K562 (cell line): ENCODE data around the gene DAP. TPM values are rescaled to one million over a fixed set of nuclear protein-coding genes. Genes with fewer than 3 reads are reported as not detected.

ENCODE experiments used
- ATAC-seq: fragments of 200-7000 bp; cut with Tn5 transposase; 3 replicates; pipeline ENCODE4 v1.9.1; 2020; ENCODE audit warnings: moderate library complexity
- BruUV-seq: library from RNA; stranded (reverse); fragments of 400-500 nt; replicated peaks from 2 replicates; lab custom pipeline; 2021; lab: Mats Ljungman, UMichigan
- CTCF ChIA-PET: fragments of 300-600 bp; formaldehyde crosslinking; extraction: SDS; loops from one replicate; lab custom pipeline; 2021; ENCODE audit warnings: low intra/inter-chr PET ratio; lab: Yijun Ruan, JAX
- POLR2A ChIA-PET: fragments of 300-600, 350-650 bp; sonication (Branson Sonifier 250); formaldehyde crosslinking; extraction: SDS; loops from one replicate; lab custom pipeline; 2021; ENCODE audit warnings: antibody characterized with exemption, inconsistent platforms; lab: Yijun Ruan, JAX
- DNase-seq, 4 experiments: peaks; one replicate each; pipeline versions ENCODE4 v3.0.0 to v3.0.0-alpha.2; 2011 to 2018; ENCODE audit warnings: low spot score in 3 of 4, mixed read lengths in 3 of 4; ENCODE audit errors: extremely low read depth in 1 of 4
- FAIRE-seq: peaks from 2 replicates; lab custom pipeline; 2011; peaks lifted over from hg19 to GRCh38; lab: Jason Lieb, UNC
- H2AFZ ChIP-seq: 2 replicates; pipeline ENCODE4 v1.6.0; 2011; ENCODE audit warnings: low read depth, low read length, control low read depth, inconsistent platforms
- H3K27ac ChIP-seq: fragments of 200-600 bp; 3 replicates; pipeline ENCODE4 v1.8.0; 2011; ENCODE audit warnings: low read depth, mild to moderate bottlenecking, control low read depth, inconsistent platforms, low read length, moderate library complexity, mixed read lengths; ENCODE audit errors: extremely low read depth
- H3K27me3 ChIP-seq, 2 experiments: fragments of 300-600 bp in 1 of 2; 2 replicates in 1 of 2; 3 replicates in 1 of 2; pipeline versions ENCODE4 v1.6.0 to v1.8.0; 2011; ENCODE audit warnings: inconsistent platforms in 2 of 2, low read length in 2 of 2, mild to moderate bottlenecking in 1 of 2, mixed read lengths in 1 of 2, moderate library complexity in 1 of 2; ENCODE audit not compliant: control insufficient read depth in 2 of 2, insufficient read depth in 2 of 2
- H3K36me3 ChIP-seq: fragments of 300-600 bp; 3 replicates; pipeline ENCODE4 v1.8.0; 2011; ENCODE audit warnings: mild to moderate bottlenecking, low read length, inconsistent platforms; ENCODE audit not compliant: control insufficient read depth, insufficient read depth
- H3K4me1 ChIP-seq, 2 experiments: fragments of 200-600 bp in 1 of 2; replicated peaks in 1 of 2; 2 replicates in 1 of 2; 3 replicates in 1 of 2; pipeline versions ENCODE4 v1.5.1 to v1.8.0; 2011; ENCODE audit warnings: inconsistent platforms in 2 of 2, low read length in 2 of 2, mild to moderate bottlenecking in 1 of 2, mixed read lengths in 1 of 2, moderate library complexity in 1 of 2; ENCODE audit not compliant: control insufficient read depth in 2 of 2, insufficient read depth in 2 of 2
- H3K4me2 ChIP-seq: 2 replicates; pipeline ENCODE4 v1.6.1; 2011; ENCODE audit warnings: low read length, control low read depth, inconsistent platforms, mixed read lengths; ENCODE audit not compliant: insufficient read depth
- H3K4me3 ChIP-seq: fragments of 200-600 bp; sonication (generic), shearing (Covaris generic); 2 replicates; pipeline ENCODE4 v1.5.1; 2016; ENCODE audit warnings: control low read depth, inconsistent platforms
- H3K79me2 ChIP-seq: fragments of 200-600 bp; 3 replicates; pipeline ENCODE4 v1.8.0; 2011; ENCODE audit warnings: low read length, inconsistent platforms; ENCODE audit not compliant: control insufficient read depth, insufficient read depth
- H3K9ac ChIP-seq, 2 experiments: 2 replicates each; pipeline versions ENCODE4 v1.6.0 to v1.6.1; 2011; ENCODE audit warnings: low read depth in 2 of 2, low read length in 2 of 2, control low read depth in 1 of 2, inconsistent platforms in 1 of 2, mild to moderate bottlenecking in 1 of 2, mixed read lengths in 1 of 2; ENCODE audit not compliant: insufficient read depth in 1 of 2
- H3K9me1 ChIP-seq: one replicate; pipeline ENCODE4 v1.6.0; 2011; ENCODE audit warnings: inconsistent platforms, mild to moderate bottlenecking, low read length, moderate library complexity; ENCODE audit not compliant: control insufficient read depth, insufficient read depth
- H3K9me3 ChIP-seq: replicated peaks from 2 replicates; pipeline ENCODE4 v1.5.1; 2011; ENCODE audit warnings: low read depth, low read length, inconsistent platforms; ENCODE audit not compliant: control insufficient read depth, insufficient read depth
- H4K20me1 ChIP-seq: replicated peaks from 2 replicates; pipeline ENCODE4 v1.6.1; 2011; ENCODE audit warnings: low read length, inconsistent platforms, mixed read lengths; ENCODE audit not compliant: control insufficient read depth, insufficient read depth
- EP400 ChIP-seq: fragments of 450-650 bp; IDR thresholded peaks from 2 replicates; pipeline ENCODE4 v1.6.1; 2017; ENCODE audit warnings: antibody characterized with exemption, mild to moderate bottlenecking, moderate library complexity
- ERF ChIP-seq: fragments of 450-650 bp; formaldehyde crosslinking; IDR thresholded peaks from 2 replicates; pipeline ENCODE4 v1.4.0; 2020; ENCODE audit warnings: mild to moderate bottlenecking, mixed read lengths
- FOXA3 ChIP-seq, 2 experiments: fragments of 450-650 bp in 1 of 2; sonication (generic) in 1 of 2; formaldehyde crosslinking; IDR thresholded peaks in 1 of 2; conservative IDR thresholded peaks in 1 of 2; 2 replicates each; pipeline versions ENCODE4 v1.4.0 to v1.8.0; 2020 to 2022; ENCODE audit warnings: mild to moderate bottlenecking in 2 of 2, missing genetic modification reagents in 1 of 2
- MITF ChIP-seq: IDR thresholded peaks from 2 replicates; pipeline ENCODE4 v1.6.1; 2014; ENCODE audit warnings: antibody characterized with exemption
- MYNN ChIP-seq, 2 experiments: sonication (generic); formaldehyde crosslinking in 1 of 2; IDR thresholded peaks; 2 replicates each; pipeline versions ENCODE4 v1.5.0 to v1.6.1; 2016 to 2020; ENCODE audit warnings: antibody characterized with exemption in 1 of 2, missing genetic modification reagents in 1 of 2
- NFIX ChIP-seq: fragments of 250-450 bp; sonication (Bioruptor Pico); IDR thresholded peaks from 2 replicates; pipeline ENCODE4 v1.4.0; 2020; ENCODE audit warnings: low read depth, mild to moderate bottlenecking, moderate library complexity
- NR2C2 ChIP-seq, 2 experiments: fragments of 200-800 bp in 1 of 2; sonication (Bioruptor generic) in 1 of 2; sonication (generic) in 1 of 2; formaldehyde crosslinking in 1 of 2; IDR thresholded peaks; 2 replicates each; pipeline versions ENCODE4 v1.6.1 to v1.8.0; 2016 to 2022; ENCODE audit warnings: mild to moderate bottlenecking in 1 of 2, missing compliant biosample characterization in 1 of 2, missing genetic modification characterization in 1 of 2, missing genetic modification reagents in 1 of 2
- RBFOX2 ChIP-seq: fragments of 200-400 bp; formaldehyde crosslinking; IDR thresholded peaks from 2 replicates; pipeline ENCODE4 v1.6.1; 2017; ENCODE audit warnings: low read depth, mild to moderate bottlenecking, low read length, moderate library complexity
- SIN3A ChIP-seq, 2 experiments: fragments of 150-350 bp in 1 of 2; IDR thresholded peaks; 2 replicates each; pipeline ENCODE4 v1.6.1; 2011 to 2016; ENCODE audit warnings: borderline replicate concordance in 2 of 2, low read depth in 2 of 2, low read length in 2 of 2, mild to moderate bottlenecking in 2 of 2, moderate library complexity in 2 of 2; ENCODE audit not compliant: control insufficient read depth in 1 of 2
- SMAD4 ChIP-seq: fragments of 250-450 bp; sonication (Bioruptor Pico); conservative IDR thresholded peaks from 2 replicates; pipeline ENCODE4 v1.8.0; 2021; ENCODE audit warnings: inconsistent platforms, mild to moderate bottlenecking, moderate library complexity
- SP1 ChIP-seq: sonication (generic); formaldehyde crosslinking; IDR thresholded peaks from 2 replicates; pipeline ENCODE4 v1.8.1; 2022; ENCODE audit warnings: mild to moderate bottlenecking, missing genetic modification reagents
- TAL1 ChIP-seq: fragments of 450-650 bp; IDR thresholded peaks from 2 replicates; pipeline ENCODE4 v1.6.1; 2016; ENCODE audit warnings: mild to moderate bottlenecking
- TCF7 ChIP-seq: sonication (generic); IDR thresholded peaks from 2 replicates; pipeline ENCODE4 v1.6.1; 2016; ENCODE audit warnings: antibody characterized with exemption, borderline replicate concordance
- ZBTB11 ChIP-seq, 3 experiments: fragments of 200-800 bp in 1 of 3; fragments of 250-450 bp in 1 of 3; fragments of 450-650 bp in 1 of 3; sonication (Bioruptor Pico) in 1 of 3; sonication (Bioruptor generic) in 1 of 3; formaldehyde crosslinking in 1 of 3; IDR thresholded peaks; 2 replicates each; pipeline versions ENCODE4 v1.6.1 to v1.8.0; 2016 to 2022; ENCODE audit warnings: mild to moderate bottlenecking in 2 of 3, missing genetic modification characterization in 2 of 3, missing compliant biosample characterization in 1 of 3, moderate library complexity in 1 of 3
- WGBS: fragments of 100-300 bp; shearing (Covaris generic); methylation state at CpG from one replicate; pipeline ENCODE4 v1.1.6; 2016; ENCODE audit warnings: low coverage, mixed read lengths; ENCODE audit not compliant: insufficient coverage; ENCODE audit errors: missing lambda C conversion rate; 5-methylcytosine and 5-hydroxymethylcytosine counted together
- in situ Hi-C: fragments of 300-500 bp; cut with MboI; formaldehyde crosslinking; loops from 4 replicates; pipeline ENCODE4 v1.15.0; 2018; ENCODE audit warnings: inconsistent platforms, mixed read lengths
- intact Hi-C: fragments of 100-400 bp; cut with micrococcal nuclease; formaldehyde crosslinking; loops from 2 replicates; pipeline ENCODE4 v1.14.2; 2022
- polyA plus RNA-seq, 8 experiments: library from polyadenylated mRNA; depleted of rRNA in 4 of 8; stranded (reverse) in 5 of 8; unstranded in 3 of 8; fragments of >200 nt; fragmentation: Nextera tagmentation in 2 of 8; fragmentation: Illumina TruSeq in 1 of 8; extraction: Ambion mirVana in 2 of 8; extraction: Trizol in 1 of 8; gene quantifications; 2 replicates each; pipeline versions ENCODE4 v1.2.1 to v1.2.3, GENCODE V29; 2011 to 2014; ENCODE audit warnings: inconsistent platforms in 1 of 8, missing spikeins in 1 of 8
- total RNA-seq, 7 experiments: library from RNA; depleted of rRNA in 6 of 7; stranded (reverse); fragments of >200 nt in 6 of 7; fragmentation: Illumina TruSeq in 2 of 7; extraction: Trizol in 2 of 7; gene quantifications; 2 replicates each; pipeline versions ENCODE4 v1.2.1 to v1.2.3, GENCODE V29; 2011 to 2021; ENCODE audit warnings: low replicate concordance in 1 of 7

DAP gene
- total and polyA plus RNA-seq, 9 of the 15 experiments (the other 6 are each of a cell fraction or from before 2014, with no cell fraction given) = 14.1 to 151 (median 34.5) TPM

GRCh38 chr5:10642367-10642766 is 118.7 kb downstream of the DAP start:
- Histone ChIP-seq H3K27ac (no peak overlapping the region), H2AFZ (no peak overlapping the region), H3K36me3 (no peaks in the 10 kb centered on the region), H3K4me3 (no peak overlapping the region), H3K4me1 (no peaks in the 10 kb centered on the region), H3K9ac (no peak overlapping the region), H3K9me3 (peaks cover 7% of the 10 kb centered on the region), H3K4me2 (no peak overlapping the region), H4K20me1 (no peaks in the 10 kb centered on the region), H3K79me2 (no peaks in the 10 kb centered on the region), H3K27me3 (peaks cover 26 to 48% of the 10 kb centered on the region in 2 experiments), H3K9me1 (no peaks in the 10 kb centered on the region)
- no TSS peak for BruUV-seq
- DNase-seq = no peak
- ChIA-PET CTCF (no interaction called here), POLR2A (no interaction called here)
- no peak for ATAC-seq
- intact Hi-C loops = no loop called here
- WGBS = 2% methylated on average over 7 of the region's 7 CpGs
- no peak for FAIRE-seq
- in situ Hi-C loops = no loop called here
- TF ChIP-seq SIN3A (IDR thresholded peaks at IDR 0.05; ENCODE audit: borderline replicate concordance in 2 of 2, control insufficient read depth in 1 of 2, low read depth in 2 of 2, low read length in 2 of 2) (no peak), RBFOX2 (no peak), ERF (no peak), NFIX (CRISPR knock-in tag) (no peak), EP400 (no peak), MITF (no peak), TCF7 (no peak), FOXA3 (CRISPR knock-in tag; conservative IDR thresholded peaks at IDR 0.05 in 1 of 2, IDR thresholded peaks at IDR 0.05 in 1 of 2) (no peak), TAL1 (no peak), SMAD4 (CRISPR knock-in tag) (no peak), SP1 (CRISPR knock-in tag) (no peak), ZBTB11 (CRISPR knock-in tag; IDR thresholded peaks at IDR 0.05) (no peak), MYNN (IDR thresholded peaks at IDR 0.05) (no peak), MYNN (CRISPR knock-in tag; IDR thresholded peaks at IDR 0.05) (no peak), NR2C2 (CRISPR knock-in tag; IDR thresholded peaks at IDR 0.05) (no peak), NR2C2 (tag; IDR thresholded peaks at IDR 0.05) (no peak)
